ENCODE measurements around the gene GABRB1.

The GABRB1 gene

DNA sequence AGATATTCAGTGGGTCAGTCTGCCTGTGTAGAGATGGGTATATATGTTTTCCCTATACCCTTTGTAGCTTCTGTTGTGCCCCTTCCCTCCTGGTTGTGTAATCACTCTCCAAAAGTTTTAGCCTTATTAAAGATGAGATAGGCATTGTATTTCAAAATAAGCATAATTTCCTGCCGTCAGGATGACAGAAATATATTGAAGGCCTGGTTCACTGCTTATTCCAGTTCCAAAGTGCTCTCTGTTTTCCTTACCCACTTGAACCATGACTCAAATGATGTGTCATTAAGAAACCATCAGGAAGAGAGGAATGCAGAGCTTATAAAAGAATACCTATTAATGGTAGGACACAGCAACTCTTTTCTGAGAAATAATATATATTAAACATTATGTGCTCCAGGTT, 178.5 kb downstream of the GABRB1 start:
- no peaks in the 10 kb centered on the region for H3K36me3 ChIP-seq (ENCODE audit: control insufficient read depth in 2 of 2, insufficient read depth in 2 of 2, low read length in 2 of 2)
- H3K27ac ChIP-seq (ENCODE audit: low read length), result no peak overlapping the region
- no peaks in the 10 kb centered on the region for H3K4me1 ChIP-seq (ENCODE audit: control insufficient read depth, insufficient read depth, low read length)
- no peaks in the 10 kb centered on the region for H3K9me3 ChIP-seq (ENCODE audit: control insufficient read depth in 2 of 2, low read length in 2 of 2)
- H3K27me3 ChIP-seq (ENCODE audit: control insufficient read depth in 1 of 2, insufficient read depth in 2 of 2, low read length in 2 of 2), result no peaks in the 10 kb centered on the region
- no peak overlapping the region for H3K4me3 ChIP-seq (ENCODE audit: low read length in 2 of 2)
- H3K9ac ChIP-seq (ENCODE audit: low read length in 2 of 2), result no peak overlapping the region

DNA sequence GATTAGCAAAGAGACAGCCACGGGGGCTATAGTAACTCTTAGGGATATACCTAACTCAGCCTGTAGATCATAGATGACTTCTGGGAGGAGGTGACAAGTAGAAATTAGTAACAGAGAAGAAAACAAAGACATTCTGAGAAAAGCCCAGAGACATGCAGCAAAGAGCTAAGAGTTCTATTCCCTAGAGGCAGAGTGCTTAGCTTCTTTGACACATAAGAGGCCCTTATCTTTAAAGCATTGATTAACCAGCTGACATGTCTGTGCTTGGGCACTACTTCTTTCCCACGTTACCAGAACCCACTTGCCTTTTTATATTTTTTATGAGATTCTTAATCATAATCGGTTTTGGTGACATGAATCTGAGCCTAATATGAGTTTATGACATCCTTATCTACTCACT, 179.5 kb downstream of the GABRB1 start:
- Histone ChIP-seq H3K4me1 (ENCODE audit: control insufficient read depth, insufficient read depth, low read length) (no peaks in the 10 kb centered on the region), H3K4me3 (ENCODE audit: low read length in 2 of 2) (no peak overlapping the region), H3K9me3 (ENCODE audit: control insufficient read depth in 2 of 2, low read length in 2 of 2) (no peaks in the 10 kb centered on the region), H3K9ac (ENCODE audit: low read length in 2 of 2) (no peak overlapping the region), H3K27ac (ENCODE audit: low read length) (no peak overlapping the region), H3K27me3 (ENCODE audit: control insufficient read depth in 1 of 2, insufficient read depth in 2 of 2, low read length in 2 of 2) (no peaks in the 10 kb centered on the region), H3K36me3 (ENCODE audit: control insufficient read depth in 2 of 2, insufficient read depth in 2 of 2, low read length in 2 of 2) (no peaks in the 10 kb centered on the region)

DNA sequence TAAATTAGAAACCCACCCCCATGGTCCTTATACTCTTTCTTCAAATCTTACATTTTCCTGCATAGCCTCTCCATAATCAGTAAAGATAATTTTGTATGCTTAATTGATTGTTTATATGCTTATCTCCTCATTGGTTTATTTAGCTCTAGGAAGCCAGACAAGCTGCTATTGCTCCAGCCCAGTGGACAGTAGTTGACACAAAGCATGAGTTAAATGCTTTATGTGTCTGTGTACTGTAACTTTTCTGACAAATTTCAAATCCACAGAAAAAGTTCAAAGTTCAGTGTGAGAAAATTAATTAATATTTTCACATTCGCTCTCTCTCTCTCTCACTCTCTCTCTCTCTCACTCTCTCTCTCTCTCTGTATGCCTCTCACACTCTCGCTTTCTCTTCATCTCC, 181.7 kb downstream of the GABRB1 start:
- no peaks in the 10 kb centered on the region for H3K27me3 ChIP-seq (ENCODE audit: control insufficient read depth in 1 of 2, insufficient read depth in 2 of 2, low read length in 2 of 2)
- no peaks in the 10 kb centered on the region for H3K9me3 ChIP-seq (ENCODE audit: control insufficient read depth in 2 of 2, low read length in 2 of 2)
- no peak overlapping the region for H3K27ac ChIP-seq (ENCODE audit: low read length)
- no peaks in the 10 kb centered on the region for H3K36me3 ChIP-seq (ENCODE audit: control insufficient read depth in 2 of 2, insufficient read depth in 2 of 2, low read length in 2 of 2)
- H3K9ac ChIP-seq (ENCODE audit: low read length in 2 of 2), result no peak overlapping the region
- no peak overlapping the region for H3K4me3 ChIP-seq (ENCODE audit: low read length in 2 of 2)
- no peaks in the 10 kb centered on the region for H3K4me1 ChIP-seq (ENCODE audit: control insufficient read depth, insufficient read depth, low read length)

DNA sequence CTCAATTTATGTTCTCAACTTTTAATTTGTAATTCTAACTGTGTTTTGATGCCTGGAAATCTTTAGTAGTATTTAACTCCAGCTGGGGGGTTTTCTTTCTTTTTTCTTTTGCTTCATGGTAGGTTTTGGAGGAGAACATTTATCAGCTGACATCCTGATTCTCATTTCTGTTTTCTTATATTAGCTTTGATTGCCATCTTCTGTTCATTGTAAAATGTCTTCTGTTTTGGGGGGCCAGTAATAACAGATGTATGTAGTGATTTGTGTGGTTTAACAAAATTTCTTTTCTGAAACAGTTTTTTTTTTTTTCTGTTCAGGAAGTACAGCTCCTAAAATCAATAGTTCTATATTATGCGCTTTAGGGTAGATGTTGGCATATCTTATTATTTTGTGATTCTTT, 182.2 kb downstream of the GABRB1 start:
- no peaks in the 10 kb centered on the region for H3K36me3 ChIP-seq (ENCODE audit: control insufficient read depth in 2 of 2, insufficient read depth in 2 of 2, low read length in 2 of 2)
- no peaks in the 10 kb centered on the region for H3K9me3 ChIP-seq (ENCODE audit: control insufficient read depth in 2 of 2, low read length in 2 of 2)
- no peaks in the 10 kb centered on the region for H3K27me3 ChIP-seq (ENCODE audit: control insufficient read depth in 1 of 2, insufficient read depth in 2 of 2, low read length in 2 of 2)
- no peak overlapping the region for H3K4me3 ChIP-seq (ENCODE audit: low read length in 2 of 2)
- H3K4me1 ChIP-seq (ENCODE audit: control insufficient read depth, insufficient read depth, low read length), result no peaks in the 10 kb centered on the region
- H3K9ac ChIP-seq (ENCODE audit: low read length in 2 of 2), result no peak overlapping the region
- H3K27ac ChIP-seq (ENCODE audit: low read length), result no peak overlapping the region

DNA sequence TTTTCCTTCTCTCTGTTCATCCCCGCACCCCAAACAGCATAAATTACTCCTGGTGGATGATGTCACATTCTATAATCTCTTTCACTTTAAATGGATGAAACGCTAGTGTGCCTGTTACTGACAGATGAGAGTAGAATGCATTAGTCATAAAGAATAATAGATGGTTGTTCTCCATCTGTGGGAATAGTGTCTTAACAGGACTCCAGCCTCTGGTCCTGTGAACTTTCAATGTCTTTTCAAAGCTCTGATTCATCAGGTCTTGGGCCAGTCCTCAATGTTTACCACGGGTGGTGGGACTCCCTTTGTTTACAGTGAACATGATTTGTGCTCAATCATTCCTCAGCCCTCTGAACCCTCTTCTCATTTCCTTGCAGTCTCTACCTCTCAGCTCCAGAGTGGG, 182.6 kb downstream of the GABRB1 start:
- Histone ChIP-seq H3K27me3 (ENCODE audit: control insufficient read depth in 1 of 2, insufficient read depth in 2 of 2, low read length in 2 of 2) (no peaks in the 10 kb centered on the region), H3K4me1 (ENCODE audit: control insufficient read depth, insufficient read depth, low read length) (no peaks in the 10 kb centered on the region), H3K4me3 (ENCODE audit: low read length in 2 of 2) (no peak overlapping the region), H3K9ac (ENCODE audit: low read length in 2 of 2) (no peak overlapping the region), H3K9me3 (ENCODE audit: control insufficient read depth in 2 of 2, low read length in 2 of 2) (no peaks in the 10 kb centered on the region), H3K36me3 (ENCODE audit: control insufficient read depth in 2 of 2, insufficient read depth in 2 of 2, low read length in 2 of 2) (no peaks in the 10 kb centered on the region), H3K27ac (ENCODE audit: low read length) (no peak overlapping the region)

GRCh38 chr4:47215759-47216158, 184.4 kb downstream of the GABRB1 start:
- Histone ChIP-seq H3K27me3 (ENCODE audit: control insufficient read depth in 1 of 2, insufficient read depth in 2 of 2, low read length in 2 of 2) (no peaks in the 10 kb centered on the region), H3K4me3 (ENCODE audit: low read length in 2 of 2) (no peak overlapping the region), H3K4me1 (ENCODE audit: control insufficient read depth, insufficient read depth, low read length) (no peaks in the 10 kb centered on the region), H3K27ac (ENCODE audit: low read length) (no peak overlapping the region), H3K9me3 (ENCODE audit: control insufficient read depth in 2 of 2, low read length in 2 of 2) (no peaks in the 10 kb centered on the region), H3K9ac (ENCODE audit: low read length in 2 of 2) (no peak overlapping the region), H3K36me3 (ENCODE audit: control insufficient read depth in 2 of 2, insufficient read depth in 2 of 2, low read length in 2 of 2) (no peaks in the 10 kb centered on the region)

GRCh38 chr4:47217291-47217690, 185.9 kb downstream of the GABRB1 start:
- no peaks in the 10 kb centered on the region for H3K9me3 ChIP-seq (ENCODE audit: control insufficient read depth in 2 of 2, low read length in 2 of 2)
- H3K27ac ChIP-seq (ENCODE audit: low read length), result no peak overlapping the region
- no peaks in the 10 kb centered on the region for H3K4me1 ChIP-seq (ENCODE audit: control insufficient read depth, insufficient read depth, low read length)
- H3K9ac ChIP-seq (ENCODE audit: low read length in 2 of 2), result no peak overlapping the region
- H3K36me3 ChIP-seq (ENCODE audit: control insufficient read depth in 2 of 2, insufficient read depth in 2 of 2, low read length in 2 of 2), result no peaks in the 10 kb centered on the region
- no peak overlapping the region for H3K4me3 ChIP-seq (ENCODE audit: low read length in 2 of 2)
- no peaks in the 10 kb centered on the region for H3K27me3 ChIP-seq (ENCODE audit: control insufficient read depth in 1 of 2, insufficient read depth in 2 of 2, low read length in 2 of 2)

DNA sequence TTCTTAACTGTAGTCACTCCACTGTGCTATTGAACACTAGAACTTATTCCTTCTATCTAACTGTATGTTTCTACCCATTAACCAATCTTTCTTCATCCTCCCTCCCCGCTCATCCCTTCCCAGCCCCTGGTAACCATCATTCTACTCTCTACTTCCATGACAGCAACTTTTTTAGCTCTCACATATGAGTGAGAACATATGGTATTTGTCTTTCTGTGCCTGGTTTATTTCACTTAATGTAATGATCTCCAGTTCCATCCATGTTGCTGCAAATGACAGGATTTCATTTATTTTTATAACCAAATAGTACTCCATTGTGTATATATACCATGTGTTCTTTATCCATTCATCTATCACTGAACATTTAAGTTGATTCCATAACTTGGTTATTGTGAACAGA, 186.5 kb downstream of the GABRB1 start:
- Histone ChIP-seq H3K27ac (ENCODE audit: low read length) (no peak overlapping the region), H3K9me3 (ENCODE audit: control insufficient read depth in 2 of 2, low read length in 2 of 2) (no peaks in the 10 kb centered on the region), H3K27me3 (ENCODE audit: control insufficient read depth in 1 of 2, insufficient read depth in 2 of 2, low read length in 2 of 2) (no peaks in the 10 kb centered on the region), H3K9ac (ENCODE audit: low read length in 2 of 2) (no peak overlapping the region), H3K36me3 (ENCODE audit: control insufficient read depth in 2 of 2, insufficient read depth in 2 of 2, low read length in 2 of 2) (no peaks in the 10 kb centered on the region), H3K4me3 (ENCODE audit: low read length in 2 of 2) (no peak overlapping the region), H3K4me1 (ENCODE audit: control insufficient read depth, insufficient read depth, low read length) (no peaks in the 10 kb centered on the region)

GRCh38 chr4:47218631-47219030, 187.3 kb downstream of the GABRB1 start:
- no peaks in the 10 kb centered on the region for H3K9me3 ChIP-seq (ENCODE audit: control insufficient read depth in 2 of 2, low read length in 2 of 2)

DNA sequence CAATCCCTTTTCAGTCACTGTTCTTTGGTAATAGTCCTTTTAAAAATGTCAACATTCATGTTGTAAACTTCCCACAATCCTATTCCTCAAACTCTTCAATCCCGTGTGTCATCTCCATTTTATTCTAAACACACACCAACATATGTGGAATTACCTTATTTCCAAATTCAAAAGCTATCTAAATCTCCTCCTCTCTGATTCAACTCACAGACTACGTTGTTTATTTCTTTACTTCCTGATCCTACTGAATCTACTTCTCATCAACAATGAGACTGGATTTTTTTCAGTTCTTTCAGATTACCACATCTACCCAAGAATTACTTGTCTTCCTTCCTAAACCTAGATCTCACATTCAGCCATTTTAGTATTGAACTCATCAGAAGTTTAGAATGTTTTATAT, 188.2 kb downstream of the GABRB1 start:
- no peak overlapping the region for H3K27ac ChIP-seq (ENCODE audit: low read length)
- no peak overlapping the region for H3K4me3 ChIP-seq (ENCODE audit: low read length in 2 of 2)
- H3K9me3 ChIP-seq (ENCODE audit: control insufficient read depth in 2 of 2, low read length in 2 of 2), result no peaks in the 10 kb centered on the region
- no peaks in the 10 kb centered on the region for H3K36me3 ChIP-seq (ENCODE audit: control insufficient read depth in 2 of 2, insufficient read depth in 2 of 2, low read length in 2 of 2)
- no peak overlapping the region for H3K9ac ChIP-seq (ENCODE audit: low read length in 2 of 2)
- H3K27me3 ChIP-seq (ENCODE audit: control insufficient read depth in 1 of 2, insufficient read depth in 2 of 2, low read length in 2 of 2), result no peaks in the 10 kb centered on the region
- H3K4me1 ChIP-seq (ENCODE audit: control insufficient read depth, insufficient read depth, low read length), result no peaks in the 10 kb centered on the region

More at GRCh38 chr4:47218631-47219030, 187.3 kb downstream of the GABRB1 start:
- H3K36me3 ChIP-seq (ENCODE audit: control insufficient read depth in 2 of 2, insufficient read depth in 2 of 2, low read length in 2 of 2), result no peaks in the 10 kb centered on the region
- H3K27me3 ChIP-seq (ENCODE audit: control insufficient read depth in 1 of 2, insufficient read depth in 2 of 2, low read length in 2 of 2), result no peaks in the 10 kb centered on the region
- H3K4me3 ChIP-seq (ENCODE audit: low read length in 2 of 2), result no peak overlapping the region
- H3K9ac ChIP-seq (ENCODE audit: low read length in 2 of 2), result no peak overlapping the region
- no peaks in the 10 kb centered on the region for H3K4me1 ChIP-seq (ENCODE audit: control insufficient read depth, insufficient read depth, low read length)
- H3K27ac ChIP-seq (ENCODE audit: low read length), result no peak overlapping the region

- no peaks in the 10 kb centered on the region for H3K36me3 ChIP-seq (ENCODE audit: control insufficient read depth in 2 of 2, insufficient read depth in 2 of 2, low read length in 2 of 2)
- no peaks in the 10 kb centered on the region for H3K9me3 ChIP-seq (ENCODE audit: control insufficient read depth in 2 of 2, low read length in 2 of 2)
- no peaks in the 10 kb centered on the region for H3K27me3 ChIP-seq (ENCODE audit: control insufficient read depth in 1 of 2, insufficient read depth in 2 of 2, low read length in 2 of 2)
- no peak overlapping the region for H3K27ac ChIP-seq (ENCODE audit: low read length)
- no peak overlapping the region for H3K4me3 ChIP-seq (ENCODE audit: low read length in 2 of 2)
- H3K9ac ChIP-seq (ENCODE audit: low read length in 2 of 2), result no peak overlapping the region
- H3K4me1 ChIP-seq (ENCODE audit: control insufficient read depth, insufficient read depth, low read length), result no peaks in the 10 kb centered on the region
Observed at GRCh38 chr4:47221721-47222120, 190.4 kb downstream of the GABRB1 start.

DNA sequence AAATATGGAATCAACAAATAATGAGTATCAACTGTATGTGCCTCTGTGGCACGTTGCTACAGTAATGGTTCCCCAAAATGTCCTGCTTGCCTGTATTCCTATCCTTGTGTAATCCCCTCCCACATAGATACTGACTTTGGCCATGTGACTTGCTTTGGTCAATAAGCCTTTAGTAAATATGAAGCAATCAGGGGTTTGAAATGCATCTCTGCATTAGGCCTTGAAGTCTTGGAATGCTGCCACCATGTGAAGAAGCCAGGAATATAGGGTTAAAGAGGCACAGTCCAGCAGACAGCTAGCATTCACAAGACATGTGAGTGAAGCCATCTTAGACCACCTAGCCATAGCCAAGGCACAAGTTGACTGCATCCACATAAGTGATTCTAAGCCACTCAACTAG, 190.9 kb downstream of the GABRB1 start:
- Histone ChIP-seq H3K9me3 (ENCODE audit: control insufficient read depth in 2 of 2, low read length in 2 of 2) (no peaks in the 10 kb centered on the region), H3K36me3 (ENCODE audit: control insufficient read depth in 2 of 2, insufficient read depth in 2 of 2, low read length in 2 of 2) (no peaks in the 10 kb centered on the region), H3K27me3 (ENCODE audit: control insufficient read depth in 1 of 2, insufficient read depth in 2 of 2, low read length in 2 of 2) (no peaks in the 10 kb centered on the region), H3K4me3 (ENCODE audit: low read length in 2 of 2) (no peak overlapping the region), H3K27ac (ENCODE audit: low read length) (no peak overlapping the region), H3K9ac (ENCODE audit: low read length in 2 of 2) (no peak overlapping the region), H3K4me1 (ENCODE audit: control insufficient read depth, insufficient read depth, low read length) (no peaks in the 10 kb centered on the region)
